ENCODE results near the gene KCNQ1. TPM values are rescaled to one million over a fixed set of nuclear protein-coding genes. Genes with fewer than 3 reads are reported as not detected.

Gene KCNQ1
- total and polyA plus RNA-seq, 2 donors (not counting 3 experiments of a cell fraction or from before 2014, with no cell fraction given) = 0.07 to 0.09 TPM

DNA sequence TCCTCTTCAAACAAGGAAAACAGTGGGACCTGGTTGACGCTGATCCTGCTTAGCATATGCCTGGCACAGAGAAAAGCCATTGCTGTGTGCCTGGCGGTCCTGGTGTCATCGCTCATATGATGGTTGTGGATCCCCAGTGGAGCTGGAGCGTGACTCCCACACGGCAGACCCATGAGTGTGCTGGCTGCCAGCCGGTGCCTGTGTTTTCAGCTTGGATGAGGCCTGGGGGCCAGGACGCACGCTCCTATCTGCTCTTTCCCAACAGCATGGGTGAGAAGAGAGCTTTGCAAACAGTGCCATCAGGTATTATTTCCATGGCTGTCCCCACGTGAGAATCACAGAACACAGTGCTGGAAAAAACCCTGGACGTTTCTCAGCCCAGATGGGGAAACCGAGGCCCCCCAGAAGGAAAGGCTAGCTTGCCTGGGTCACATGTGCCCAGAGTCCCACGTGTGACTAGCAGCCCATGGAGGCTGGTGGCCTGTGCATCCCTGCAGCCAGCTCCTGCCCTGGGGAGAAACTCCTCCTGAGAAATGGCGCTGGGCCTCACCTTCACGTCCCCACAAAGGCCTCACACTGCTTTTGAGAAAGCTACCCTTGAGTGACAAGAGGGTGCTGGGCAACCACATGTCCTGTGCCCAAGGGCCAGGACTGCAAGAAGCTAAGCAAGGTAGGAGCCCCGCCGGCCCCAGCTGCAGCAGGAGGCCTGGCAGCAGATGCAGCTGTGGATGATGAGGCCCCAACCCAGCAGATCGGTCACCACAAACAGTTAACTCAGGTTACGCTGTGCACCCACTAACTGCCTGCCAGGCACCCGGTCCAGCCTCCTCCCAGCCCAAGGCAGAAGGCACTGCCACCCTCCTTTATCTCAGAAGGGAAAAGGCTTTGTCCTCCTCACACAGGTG lies 436.5 kb downstream of the KCNQ1 start:
- dilution Hi-C loops (cut with MboI; ENCODE audit: extremely low pct_ligation_motif_present, low sequenced_read_pairs) (no loop called here), intact Hi-C loops (cut with micrococcal nuclease) (loop anchor here (10.0 kb wide), 2 partner anchors 107 to 577 kb away; partner anchors contain the start of genes C11orf21 and TSPAN32)
- no peaks in the 10 kb centered on the region for H3K9me3 ChIP-seq (replicated peaks; ENCODE audit: control insufficient read depth, insufficient read depth, low read length)
- H3K4me1 ChIP-seq (ENCODE audit: control insufficient read depth, extremely low read depth, insufficient read depth, low read length) = peaks cover 8% of the 10 kb centered on the region
- no TSS peak for BruUV-seq (replicated peaks)
- H3K27me3 ChIP-seq (ENCODE audit: control insufficient read depth in 2 of 2, insufficient read depth in 2 of 2, low read length in 2 of 2) = peaks cover 3 to 14% of the 10 kb centered on the region in 2 experiments
- POLR2A ChIA-PET = no interaction called here
- no peak overlapping the region for H3K27ac ChIP-seq (ENCODE audit: insufficient read depth, low read depth, low read length)
- no peak overlapping the region for H3K4me2 ChIP-seq (ENCODE audit: insufficient read depth, low read length)
- H3K9me1 ChIP-seq (replicated peaks; ENCODE audit: control insufficient read depth, extremely low read depth, insufficient read depth, low read length) = no peaks in the 10 kb centered on the region
- no peak overlapping the region for H2AFZ ChIP-seq (ENCODE audit: low read depth, low read length)
- DNase-seq (ENCODE audit: low read depth, low spot score) (no peak), FAIRE-seq (no peak)
- no peaks in the 10 kb centered on the region for H3K79me2 ChIP-seq (ENCODE audit: control insufficient read depth, insufficient read depth, low read length)
- no peak overlapping the region for H3K9ac ChIP-seq (replicated peaks; ENCODE audit: extremely low read depth, insufficient read depth, low read length)
- no peaks in the 10 kb centered on the region for H3K36me3 ChIP-seq (ENCODE audit: control insufficient read depth in 2 of 2, extremely low read depth in 1 of 2, insufficient read depth in 2 of 2, low read length in 2 of 2)
- no peak overlapping the region for H3K4me3 ChIP-seq (replicated peaks in 1 of 3; ENCODE audit: insufficient read depth in 1 of 3, low read depth in 1 of 3, low read length in 3 of 3)
- CTCF ChIA-PET = interaction anchor here (1.1 to 16.2 kb wide), 3 partner anchors 9 to 347 kb away, joined by 3 to 711 read pairs (median 4); no protein-coding TSS in a partner anchor
- no peaks in the 10 kb centered on the region for H4K20me1 ChIP-seq (replicated peaks; ENCODE audit: control insufficient read depth, extremely low read depth, insufficient read depth, low read length)
- no peak for TF ChIP-seq POLR2AphosphoS5 (IDR thresholded peaks at IDR 0.05; ENCODE audit: insufficient read depth, low read depth, low read length)

DNA sequence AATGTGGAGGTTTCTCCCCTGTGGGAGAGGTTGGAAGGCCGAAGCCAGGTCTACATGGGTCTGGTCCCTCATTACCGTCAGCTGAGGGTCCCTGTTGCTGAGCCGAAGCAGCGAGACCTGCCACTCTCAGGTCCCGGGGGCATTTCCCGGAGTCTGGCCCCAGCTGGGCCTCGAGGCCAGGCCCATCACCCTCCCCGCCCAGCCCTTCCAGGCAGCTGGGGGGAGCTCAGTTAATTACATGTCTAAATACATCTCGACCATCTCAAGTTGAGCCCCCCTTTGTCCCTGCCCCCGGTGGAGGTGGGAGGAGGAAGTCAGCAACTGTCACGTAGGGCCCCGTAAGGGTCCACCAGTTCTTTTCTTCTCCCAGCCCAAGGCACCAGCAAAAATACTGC lies 437.2 kb downstream of the KCNQ1 start:
- CTCF ChIA-PET = interaction anchor here (1.1 to 16.2 kb wide), 3 partner anchors 10 to 348 kb away, joined by 3 to 711 read pairs (median 4); no protein-coding TSS in a partner anchor
- POLR2A ChIA-PET = no interaction called here
- H2AFZ ChIP-seq (ENCODE audit: low read depth, low read length) = no peak overlapping the region
- DNase-seq (ENCODE audit: low read depth, low spot score) (no peak), FAIRE-seq (no peak)
- no peaks in the 10 kb centered on the region for H3K36me3 ChIP-seq (ENCODE audit: control insufficient read depth in 2 of 2, extremely low read depth in 1 of 2, insufficient read depth in 2 of 2, low read length in 2 of 2)
- H4K20me1 ChIP-seq (replicated peaks; ENCODE audit: control insufficient read depth, extremely low read depth, insufficient read depth, low read length) = no peaks in the 10 kb centered on the region
- no peaks in the 10 kb centered on the region for H3K79me2 ChIP-seq (ENCODE audit: control insufficient read depth, insufficient read depth, low read length)
- no peak overlapping the region for H3K4me2 ChIP-seq (ENCODE audit: insufficient read depth, low read length)
- H3K27ac ChIP-seq (ENCODE audit: insufficient read depth, low read depth, low read length) = no peak overlapping the region
- dilution Hi-C loops (cut with MboI; ENCODE audit: extremely low pct_ligation_motif_present, low sequenced_read_pairs) (no loop called here), intact Hi-C loops (cut with micrococcal nuclease) (loop anchor here (10.0 kb wide), 2 partner anchors 107 to 577 kb away; partner anchors contain the start of genes C11orf21 and TSPAN32)
- H3K9ac ChIP-seq (replicated peaks; ENCODE audit: extremely low read depth, insufficient read depth, low read length) = no peak overlapping the region
- no peaks in the 10 kb centered on the region for H3K9me1 ChIP-seq (replicated peaks; ENCODE audit: control insufficient read depth, extremely low read depth, insufficient read depth, low read length)
- H3K27me3 ChIP-seq (ENCODE audit: control insufficient read depth in 2 of 2, insufficient read depth in 2 of 2, low read length in 2 of 2) = peaks cover 3 to 14% of the 10 kb centered on the region in 2 experiments
- no TSS peak for BruUV-seq (replicated peaks)
- H3K4me1 ChIP-seq (ENCODE audit: control insufficient read depth, extremely low read depth, insufficient read depth, low read length) = peaks cover 8% of the 10 kb centered on the region
- no peak for TF ChIP-seq MAX (IDR thresholded peaks at IDR 0.05; ENCODE audit: insufficient read depth, insufficient read length)
- TF ChIP-seq FOS (IDR thresholded peaks at IDR 0.05; ENCODE audit: borderline replicate concordance, insufficient read depth, low read length) = no peak
- no peak for TF ChIP-seq POLR2A (IDR thresholded peaks at IDR 0.05; ENCODE audit: low read depth, low read length)
- no peak for TF ChIP-seq POLR2AphosphoS5 (IDR thresholded peaks at IDR 0.05; ENCODE audit: insufficient read depth, low read depth, low read length)
- TF ChIP-seq GATA2 (IDR thresholded peaks at IDR 0.05; ENCODE audit: insufficient read depth, insufficient read length, low read depth, low read length) = no peak
- TF ChIP-seq MYC (IDR thresholded peaks at IDR 0.05; ENCODE audit: low read depth, low read length) = no peak
- TF ChIP-seq, protein P1, sequence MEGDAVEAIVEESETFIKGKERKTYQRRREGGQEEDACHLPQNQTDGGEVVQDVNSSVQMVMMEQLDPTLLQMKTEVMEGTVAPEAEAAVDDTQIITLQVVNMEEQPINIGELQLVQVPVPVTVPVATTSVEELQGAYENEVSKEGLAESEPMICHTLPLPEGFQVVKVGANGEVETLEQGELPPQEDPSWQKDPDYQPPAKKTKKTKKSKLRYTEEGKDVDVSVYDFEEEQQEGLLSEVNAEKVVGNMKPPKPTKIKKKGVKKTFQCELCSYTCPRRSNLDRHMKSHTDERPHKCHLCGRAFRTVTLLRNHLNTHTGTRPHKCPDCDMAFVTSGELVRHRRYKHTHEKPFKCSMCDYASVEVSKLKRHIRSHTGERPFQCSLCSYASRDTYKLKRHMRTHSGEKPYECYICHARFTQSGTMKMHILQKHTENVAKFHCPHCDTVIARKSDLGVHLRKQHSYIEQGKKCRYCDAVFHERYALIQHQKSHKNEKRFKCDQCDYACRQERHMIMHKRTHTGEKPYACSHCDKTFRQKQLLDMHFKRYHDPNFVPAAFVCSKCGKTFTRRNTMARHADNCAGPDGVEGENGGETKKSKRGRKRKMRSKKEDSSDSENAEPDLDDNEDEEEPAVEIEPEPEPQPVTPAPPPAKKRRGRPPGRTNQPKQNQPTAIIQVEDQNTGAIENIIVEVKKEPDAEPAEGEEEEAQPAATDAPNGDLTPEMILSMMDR (IDR thresholded peaks at IDR 0.05; ENCODE audit: extremely low read depth in 1 of 2, insufficient read depth in 1 of 2, low read depth in 1 of 2, low read length in 2 of 2) = no peak
- no peak for TF ChIP-seq JUN (IDR thresholded peaks at IDR 0.05; ENCODE audit: borderline replicate concordance, insufficient read depth, insufficient read length, low read depth)
- TF ChIP-seq EZH2 (IDR thresholded peaks at IDR 0.05; ENCODE audit: borderline replicate concordance, low read depth, low read length, severe bottlenecking) = no peak
- H3K4me3 ChIP-seq (replicated peaks in 1 of 3; ENCODE audit: insufficient read depth in 1 of 3, low read depth in 1 of 3, low read length in 3 of 3) = no peak overlapping the region
- H3K9me3 ChIP-seq (replicated peaks; ENCODE audit: control insufficient read depth, insufficient read depth, low read length) = no peaks in the 10 kb centered on the region
